Smooth muscle cell of the brain vasculature (primary cell): Measurements from ENCODE around the gene WDR45B.
"Not testable (repeated sequence)": the region's sequence is repeated elsewhere in the genome, so short reads cannot be mapped to it uniquely, and the experiment has no call there.

Source experiments
- DNase-seq: peaks from one replicate; pipeline ENCODE4 v3.0.0-alpha.2; 2012; ENCODE audit warnings: low read depth, low spot score

The WDR45B gene

GRCh38 chr17:82657926-82658325 is 9.7 kb upstream of the WDR45B start:
- no peak for DNase-seq

DNA sequence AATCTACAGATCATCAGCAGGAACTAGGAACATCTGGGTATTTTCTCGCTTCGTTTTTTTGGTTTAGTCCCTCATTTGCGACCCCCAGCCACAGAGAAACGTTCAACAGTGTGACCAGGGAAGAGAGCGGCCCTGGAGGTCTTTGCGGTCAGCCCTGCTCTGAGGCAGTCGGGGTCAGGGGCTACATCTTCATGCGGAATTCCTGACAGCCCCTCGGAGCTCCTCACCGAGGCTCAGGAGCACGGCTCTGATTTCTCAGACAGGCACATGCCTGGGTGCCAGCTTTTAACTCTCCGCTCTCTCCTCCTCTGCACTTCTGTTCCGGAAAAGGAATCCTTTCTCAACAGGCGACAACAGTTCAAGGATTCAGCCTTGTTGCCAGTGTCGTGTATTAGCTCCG is 8.0 kb upstream of the WDR45B start:
- DNase-seq: no peak

DNA sequence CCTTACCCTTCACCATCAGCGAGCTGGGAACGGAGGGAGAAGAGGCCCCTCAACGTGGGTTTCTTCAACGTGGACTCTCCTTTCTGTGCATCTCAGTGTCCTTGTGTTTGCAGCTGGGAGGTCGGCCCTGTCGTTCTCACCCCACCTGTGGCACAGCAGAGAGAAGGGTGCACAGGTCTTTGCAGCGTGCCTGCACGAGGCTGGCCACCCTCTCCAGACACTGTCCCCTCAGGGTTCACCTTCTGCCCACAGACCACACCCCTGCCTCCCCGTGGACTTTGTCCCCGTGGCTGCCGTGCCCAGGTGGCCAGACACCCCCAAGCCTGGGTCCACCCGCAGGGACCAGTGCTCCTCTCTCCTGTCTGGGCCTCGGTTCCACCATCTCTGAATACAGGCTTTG is 7.3 kb upstream of the WDR45B start:
- no peak for DNase-seq

- DNase-seq: no peak
These were observed 6.8 kb upstream of the WDR45B start for GRCh38 chr17:82655038-82655479.

DNA sequence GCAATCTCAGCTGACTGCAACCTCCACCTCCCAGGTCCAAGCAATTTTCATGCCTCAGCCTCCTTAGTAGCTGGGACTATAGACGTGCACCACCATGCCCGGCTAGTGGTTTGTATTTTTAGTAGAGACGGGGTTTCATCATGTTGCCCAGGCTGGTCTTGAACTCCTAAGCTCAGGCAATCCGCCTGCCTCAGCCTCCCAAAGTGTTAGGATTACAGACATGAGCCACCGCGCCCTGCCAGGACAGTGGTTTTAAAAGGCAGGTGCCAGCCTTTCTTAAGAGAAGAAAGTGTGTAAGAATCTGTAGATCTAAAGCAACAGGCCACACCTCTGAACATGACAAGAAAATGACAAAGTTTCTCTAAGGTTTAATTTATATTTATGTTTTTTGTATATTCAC is 6.4 kb upstream of the WDR45B start:
- DNase-seq: not testable (repeated sequence)

GRCh38 chr17:82653651-82654528 is 5.6 kb upstream of the WDR45B start:
- no peak for DNase-seq

GRCh38 chr17:82650723-82651122 is 2.5 kb upstream of the WDR45B start:
- no peak for DNase-seq

- no peak for DNase-seq
These were observed 1.4 kb upstream of the WDR45B start for GRCh38 chr17:82649501-82650261.

DNA sequence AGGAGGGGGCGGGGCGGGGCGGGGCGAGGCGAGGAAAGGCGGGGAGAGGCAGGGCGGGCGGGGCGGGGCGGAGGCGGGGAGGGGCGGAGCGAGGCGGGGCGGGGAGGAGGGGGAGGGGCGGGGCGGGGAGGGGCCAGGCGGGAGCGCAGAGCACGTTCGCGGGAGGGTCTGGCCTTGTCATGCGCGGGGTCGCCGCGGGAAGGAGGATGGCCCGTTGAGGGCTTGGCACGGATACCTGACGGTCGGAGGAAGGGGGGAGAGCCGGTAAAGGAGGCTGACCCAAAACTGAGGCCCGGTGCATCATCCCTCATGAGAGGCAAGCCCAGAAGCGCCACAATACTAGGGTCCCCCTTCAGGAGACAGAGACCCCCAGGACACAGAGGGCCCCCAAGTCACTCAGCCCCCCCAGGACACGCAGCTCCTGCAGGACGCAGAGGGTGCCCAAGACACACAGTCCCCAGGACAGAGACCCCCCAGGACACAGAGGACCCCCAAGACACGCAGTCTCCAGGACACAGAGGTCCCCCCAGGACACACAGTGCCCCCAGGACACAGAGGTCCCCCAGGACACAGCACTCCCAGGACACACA is 593 bp upstream of the WDR45B start:
- DNase-seq: no peak

DNA sequence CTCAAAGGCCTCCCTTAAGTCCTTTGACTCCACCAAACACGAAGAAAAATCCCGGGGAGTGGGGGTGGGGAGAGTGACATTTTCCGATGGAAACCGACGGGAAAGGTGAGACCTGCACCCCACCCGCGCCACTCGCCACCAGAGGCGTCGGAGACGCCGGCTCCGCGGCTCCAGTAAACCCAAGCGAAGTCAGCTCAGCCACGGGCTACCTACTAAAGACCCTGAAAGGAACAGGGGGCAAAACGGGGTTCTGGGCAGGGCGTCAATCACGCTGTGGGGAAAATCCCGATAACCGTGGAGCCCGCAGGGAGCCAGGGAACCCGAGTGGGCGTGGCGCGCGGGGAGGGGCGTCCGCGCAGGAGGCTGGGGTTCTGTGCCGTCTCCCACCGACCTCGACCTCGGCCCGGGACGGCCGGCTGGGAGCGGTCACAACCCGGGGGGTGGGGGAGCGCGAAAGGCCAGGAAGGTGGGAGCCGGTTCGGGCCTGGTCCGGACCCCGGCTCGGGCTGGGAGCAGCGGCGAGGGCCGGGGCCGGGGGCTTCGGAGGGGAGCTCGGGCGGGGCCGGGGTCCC is 565 bp downstream of the WDR45B start:
- DNase-seq: no peak

GRCh38 chr17:82645516-82645915 is 2.7 kb downstream of the WDR45B start:
- DNase-seq: no peak

DNA sequence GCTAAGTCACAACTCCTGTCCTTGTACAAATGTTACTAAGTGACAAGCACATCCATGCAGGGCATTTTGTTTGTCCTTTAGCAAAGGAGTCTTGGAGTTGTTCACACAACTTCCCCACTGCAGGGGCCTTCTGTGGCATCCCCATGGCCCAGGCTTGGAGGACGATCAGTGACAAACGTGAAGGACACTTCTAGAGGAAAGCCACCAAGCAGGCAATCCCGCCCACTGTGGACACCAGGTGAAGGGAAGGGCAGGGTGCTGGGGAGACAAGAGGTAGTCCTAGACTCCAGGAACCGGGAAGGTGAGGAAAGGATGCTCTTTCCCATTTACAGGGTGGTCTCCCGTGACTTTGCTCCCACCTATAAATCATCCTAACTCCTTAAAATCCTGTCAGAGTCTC is 4.1 kb downstream of the WDR45B start:
- DNase-seq: no peak

DNA sequence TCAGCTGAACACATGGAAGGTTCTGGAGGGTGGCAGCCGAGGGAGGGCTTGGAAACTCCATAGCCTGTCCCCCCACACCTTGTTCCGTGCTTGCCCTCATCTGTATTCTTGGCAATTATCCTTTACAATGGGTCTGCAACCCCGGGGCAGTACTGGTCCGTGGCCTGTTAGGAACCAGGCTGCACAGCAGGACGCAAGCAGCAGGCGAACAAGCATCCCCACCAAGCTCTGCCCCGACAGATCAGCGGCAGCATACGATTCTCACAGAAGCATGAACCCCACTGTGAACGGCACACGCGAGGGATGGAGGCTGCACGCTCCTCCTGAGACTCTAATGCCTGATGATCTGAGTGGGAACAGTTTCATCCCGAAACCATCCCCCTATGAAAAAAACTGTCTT is 6.2 kb downstream of the WDR45B start:
- DNase-seq: no peak

DNA sequence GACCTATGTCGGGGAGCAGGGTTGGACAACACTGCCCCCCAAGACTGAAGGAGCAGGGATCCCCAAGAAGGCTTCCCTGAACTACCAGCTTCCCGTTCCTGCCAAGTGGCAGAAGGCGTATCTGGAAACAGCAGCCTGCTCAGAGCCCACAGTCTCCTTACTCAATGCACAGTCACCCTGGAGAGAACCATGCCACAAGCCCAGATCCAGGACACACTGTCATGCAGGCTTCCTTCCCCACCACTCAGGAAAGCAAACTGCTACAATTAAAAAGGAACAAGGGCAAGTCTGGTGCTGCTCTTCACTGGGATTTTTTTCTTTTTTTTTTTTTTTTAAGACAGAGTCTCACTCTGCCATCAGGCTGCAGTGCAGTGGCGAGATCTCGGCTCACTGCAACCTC is 8.2 kb downstream of the WDR45B start:
- DNase-seq: no peak

GRCh38 chr17:82639628-82640027 is 8.6 kb downstream of the WDR45B start:
- no peak for DNase-seq

DNA sequence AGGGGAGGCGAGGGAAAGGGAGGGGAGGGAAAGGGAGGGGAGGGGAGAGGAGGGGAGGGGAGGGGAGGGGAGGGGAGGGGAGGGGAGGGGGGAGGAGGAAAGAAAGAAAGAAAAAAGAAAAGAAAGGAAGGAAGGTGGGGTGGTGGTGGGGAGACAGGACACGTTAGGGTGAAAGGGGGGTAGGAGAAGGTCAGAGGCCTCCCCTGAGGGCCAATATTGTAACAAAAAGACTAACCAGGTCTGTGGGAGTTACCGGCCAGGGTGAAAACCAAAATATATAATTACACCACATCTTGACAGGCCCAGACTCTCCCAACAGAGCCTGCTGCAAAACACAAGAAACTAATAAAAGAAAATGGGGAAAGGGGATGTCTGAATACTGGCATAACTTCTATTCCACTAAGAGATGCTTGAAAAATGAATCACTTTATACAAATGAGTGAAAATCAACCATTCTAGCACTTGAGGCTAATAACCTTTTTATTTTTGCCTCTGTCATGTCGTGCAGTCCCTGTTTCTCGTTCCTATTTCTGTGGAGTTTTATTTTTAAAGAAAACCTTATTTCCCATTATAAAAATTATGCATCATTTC is 10.0 kb downstream of the WDR45B start:
- no peak for DNase-seq

- no peak for DNase-seq
These were observed 11.3 kb downstream of the WDR45B start for GRCh38 chr17:82636626-82637598.

GRCh38 chr17:82633343-82633742 is 14.9 kb downstream of the WDR45B start:
- no peak for DNase-seq

- no peak for DNase-seq
These were observed 15.8 kb downstream of the WDR45B start for GRCh38 chr17:82632451-82632850.

DNA sequence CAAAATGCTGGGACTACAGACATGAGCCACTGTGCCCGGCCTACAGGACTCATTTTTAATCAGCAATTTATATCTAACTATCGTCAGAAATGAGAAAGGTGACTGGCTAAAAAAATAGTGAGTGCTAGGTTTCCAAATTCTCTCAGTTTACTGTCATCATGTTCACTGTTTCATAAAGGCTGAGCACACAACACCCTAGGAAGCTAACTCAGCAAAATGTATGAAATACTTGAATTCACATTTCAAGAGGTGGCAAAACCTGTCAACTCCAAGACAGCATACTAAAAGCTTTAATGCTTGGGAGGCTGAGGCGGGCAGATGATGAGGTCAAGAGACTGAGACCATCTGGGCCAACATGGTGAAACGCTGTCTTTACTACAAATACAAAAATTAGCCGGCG is 16.7 kb downstream of the WDR45B start:
- no peak for DNase-seq

- no peak for DNase-seq
These were observed 18.0 kb downstream of the WDR45B start for GRCh38 chr17:82630212-82630611.
